HCT116 (cell line): ENCODE data around the gene RAB8B. TPM values are rescaled to one million over a fixed set of nuclear protein-coding genes. Genes with fewer than 3 reads are reported as not detected.
"Not testable (repeated sequence)": the region's sequence is repeated elsewhere in the genome, so short reads cannot be mapped to it uniquely, and the experiment has no call there.

ENCODE experiments used
- ATAC-seq: fragments of 200-7000 bp; cut with Tn5 transposase; 2 replicates; pipeline ENCODE4 v1.9.1; 2020; ENCODE audit warnings: mild to moderate bottlenecking, moderate library complexity
- BruUV-seq: library from RNA; stranded (reverse); fragments of 400-500 nt; replicated peaks from 2 replicates; lab custom pipeline; 2021; lab: Mats Ljungman, UMichigan
- CTCF ChIA-PET: fragments of 300-600 bp; sonication (Branson Sonifier 250); formaldehyde crosslinking; loops from one replicate; lab custom pipeline; 2021; ENCODE audit warnings: antibody characterized with exemption; lab: Charles Lee
- POLR2A ChIA-PET: fragments of 300-600, 350-600 bp; sonication (Branson Sonifier 250); formaldehyde crosslinking; loops from one replicate; lab custom pipeline; 2021; ENCODE audit warnings: antibody characterized with exemption; lab: Charles Lee
- RAD21 ChIA-PET, 2 experiments: fragments of 300-600 bp; sonication (Branson Sonifier 250); formaldehyde crosslinking; loops; one replicate each; lab custom pipeline; 2023; ENCODE audit warnings: low total read pairs in 2 of 2; ENCODE audit not compliant: uncharacterized antibody in 2 of 2, unreplicated experiment in 2 of 2, low non-redundant PET in 1 of 2; lab: Charles Lee
- DNase-seq: peaks from one replicate; pipeline ENCODE4 v3.0.0-alpha.2; 2010; ENCODE audit warnings: low read depth, low spot score
- H2AFZ ChIP-seq: fragments of 200-600 bp; shearing (Covaris generic), sonication (generic); 2 replicates; pipeline ENCODE4 v1.6.1; 2017; ENCODE audit warnings: low read depth, mixed run types, mixed read lengths, antibody characterized with exemption, low read length; ENCODE audit not compliant: poor library complexity, severe bottlenecking
- H3K27ac ChIP-seq: 2 replicates; pipeline ENCODE4 v1.5.1; 2012; ENCODE audit warnings: low read depth, low read length
- H3K27me3 ChIP-seq: fragments of 200-600 bp; sonication (generic); 2 replicates; pipeline ENCODE4 v1.6.1; 2016; ENCODE audit warnings: mixed run types, low read length, mixed read lengths; ENCODE audit not compliant: insufficient read depth
- H3K36me3 ChIP-seq, 2 experiments: fragments of 200-500 bp in 1 of 2; fragments of 200-600 bp in 1 of 2; sonication (Bioruptor generic) in 1 of 2; sonication (generic) in 1 of 2; 2 replicates each; pipeline versions ENCODE4 v1.5.1 to v1.6.1; 2014 to 2016; ENCODE audit warnings: low read length in 2 of 2, inconsistent platforms in 1 of 2, mixed read lengths in 1 of 2, mixed run types in 1 of 2; ENCODE audit not compliant: insufficient read depth in 2 of 2, control insufficient read depth in 1 of 2
- H3K4me1 ChIP-seq, 2 experiments: fragments of 200-600 bp in 1 of 2; sonication (generic) in 1 of 2; 2 replicates each; pipeline versions ENCODE4 v1.5.1 to v1.6.1; 2012 to 2017; ENCODE audit warnings: low read length in 2 of 2, inconsistent platforms in 1 of 2, mild to moderate bottlenecking in 1 of 2, mixed read lengths in 1 of 2, mixed run types in 1 of 2, moderate library complexity in 1 of 2; ENCODE audit not compliant: insufficient read depth in 2 of 2, control insufficient read depth in 1 of 2
- H3K4me2 ChIP-seq: fragments of 200-600 bp; sonication (generic); 2 replicates; pipeline ENCODE4 v1.6.1; 2017; ENCODE audit warnings: mixed run types, low read length, mixed read lengths
- H3K4me3 ChIP-seq, 2 experiments: fragments of 200-600 bp in 1 of 2; sonication (generic) in 1 of 2; replicated peaks in 1 of 2; 2 replicates each; pipeline ENCODE4 v1.5.1; 2011 to 2016; ENCODE audit warnings: low read length in 2 of 2, control low read depth in 1 of 2, low read depth in 1 of 2, mild to moderate bottlenecking in 1 of 2, mixed read lengths in 1 of 2, mixed run types in 1 of 2
- H3K79me2 ChIP-seq: fragments of 200-600 bp; sonication (generic); 2 replicates; pipeline ENCODE4 v1.6.1; 2017; ENCODE audit warnings: mild to moderate bottlenecking, mixed run types, low read length, moderate library complexity, mixed read lengths; ENCODE audit not compliant: insufficient read depth
- H3K9ac ChIP-seq: fragments of 200-600 bp; sonication (generic); 2 replicates; pipeline ENCODE4 v1.6.1; 2016; ENCODE audit warnings: low read length, mixed read lengths
- H3K9me2 ChIP-seq: fragments of 200-600 bp; sonication (generic), shearing (Covaris generic); 2 replicates; pipeline ENCODE4 v1.6.1; 2017; ENCODE audit warnings: mixed run types, mild to moderate bottlenecking, moderate library complexity; ENCODE audit not compliant: insufficient read depth
- H3K9me3 ChIP-seq, 2 experiments: fragments of 200-500 bp in 1 of 2; fragments of 200-600 bp in 1 of 2; sonication (Bioruptor generic) in 1 of 2; sonication (generic) in 1 of 2; 2 replicates each; pipeline ENCODE4 v1.6.1; 2014 to 2017; ENCODE audit warnings: low read length in 2 of 2, mixed read lengths in 2 of 2, inconsistent platforms in 1 of 2, low read depth in 1 of 2, mild to moderate bottlenecking in 1 of 2, mixed run types in 1 of 2, moderate library complexity in 1 of 2; ENCODE audit not compliant: control insufficient read depth in 1 of 2, insufficient read depth in 1 of 2
- H4K20me1 ChIP-seq: fragments of 200-600 bp; sonication (generic), shearing (Covaris generic); 2 replicates; pipeline ENCODE4 v1.6.1; 2017; ENCODE audit warnings: mixed run types, mild to moderate bottlenecking, moderate library complexity; ENCODE audit not compliant: insufficient read depth
- EGR1 ChIP-seq: IDR thresholded peaks from 2 replicates; pipeline ENCODE4 v1.6.1; 2012; ENCODE audit warnings: low read depth
- EZH2 ChIP-seq: fragments of 200-600 bp; sonication (generic); IDR thresholded peaks from 2 replicates; pipeline ENCODE4 v1.6.1; 2017; ENCODE audit warnings: antibody characterized with exemption, mixed run types
- EZH2phosphoT487 ChIP-seq: fragments of 200-600 bp; IDR thresholded peaks from 2 replicates; pipeline ENCODE4 v1.6.1; 2018; ENCODE audit warnings: antibody characterized with exemption, borderline replicate concordance
- FOSL1 ChIP-seq: IDR thresholded peaks from 2 replicates; pipeline ENCODE4 v1.6.1; 2012; ENCODE audit warnings: low read depth
- POLR2AphosphoS5 ChIP-seq: IDR thresholded peaks from 2 replicates; pipeline ENCODE4 v1.6.1; 2011; ENCODE audit warnings: mild to moderate bottlenecking, low read depth, low read length, moderate library complexity
- RAD21 ChIP-seq: IDR thresholded peaks from 2 replicates; pipeline ENCODE4 v1.6.1; 2012; ENCODE audit warnings: low read depth, mild to moderate bottlenecking
- SIN3A ChIP-seq: IDR thresholded peaks from 2 replicates; pipeline ENCODE4 v1.6.1; 2012; ENCODE audit warnings: low read depth
- SP1 ChIP-seq: IDR thresholded peaks from 2 replicates; pipeline ENCODE4 v1.6.1; 2012; ENCODE audit warnings: low read depth
- SRF ChIP-seq: IDR thresholded peaks from 2 replicates; pipeline ENCODE4 v1.6.1; 2012; ENCODE audit warnings: low read depth
- TCF7L2 ChIP-seq: IDR thresholded peaks from 2 replicates; pipeline ENCODE4 v1.7.0; 2011; ENCODE audit warnings: borderline replicate concordance, inconsistent platforms; ENCODE audit not compliant: insufficient read depth, insufficient read length; ENCODE audit errors: extremely low read depth
- ZFX ChIP-seq: fragments of 450-650 bp; IDR thresholded peaks from 2 replicates; pipeline ENCODE4 v1.6.1; 2017
- intact Hi-C: fragments of 100-400 bp; cut with micrococcal nuclease; formaldehyde crosslinking; loops from 2 replicates; pipeline ENCODE4 v1.10.0; 2022
- total RNA-seq: library from RNA; stranded (reverse); gene quantifications from one replicate; pipeline ENCODE4 v1.2.1, GENCODE V29; 2021; ENCODE audit not compliant: unreplicated experiment
- TF ChIP-seq, protein P1 (sequence below): IDR thresholded peaks from 2 replicates; pipeline ENCODE4 v1.6.1; 2012
- TF ChIP-seq, protein P2 (sequence below), 3 experiments: fragments of 200-600 bp in 1 of 3; sonication (generic) in 1 of 3; IDR thresholded peaks in 2 of 3; conservative IDR thresholded peaks in 1 of 3; 2 replicates each; pipeline ENCODE4 v1.5.1; 2012 to 2017; ENCODE audit warnings: low read depth in 2 of 3, low read length in 2 of 3, antibody characterized with exemption in 1 of 3, borderline replicate concordance in 1 of 3, control low read depth in 1 of 3, mild to moderate bottlenecking in 1 of 3, mixed read lengths in 1 of 3, mixed run types in 1 of 3, moderate library complexity in 1 of 3; ENCODE audit not compliant: insufficient read depth in 1 of 3

RAB8B gene
- total RNA-seq, 1 experiment from 2014 or later = 19.4 TPM

DNA sequence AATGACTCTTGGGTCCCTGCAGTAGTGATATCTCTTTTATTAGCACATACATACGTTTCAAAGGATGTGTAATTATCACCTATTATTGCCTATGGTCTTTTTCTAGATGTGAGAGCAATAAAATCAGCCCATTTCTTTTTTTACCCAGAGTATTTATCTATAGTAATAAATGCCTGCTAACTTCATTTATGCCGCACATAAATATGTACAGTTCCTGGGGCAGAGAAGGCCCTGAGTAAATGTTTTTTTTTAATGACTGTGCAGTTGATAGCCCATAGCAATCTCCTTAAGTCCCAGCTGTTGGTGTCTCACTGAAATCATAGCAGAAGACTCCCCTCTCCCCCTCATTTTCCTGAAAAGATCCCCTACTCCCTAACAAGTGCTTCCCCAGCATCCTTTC is 16.7 kb downstream of the RAB8B start (continued):
- TF ChIP-seq EZH2phosphoT487 (no peak), EGR1 (no peak), ZFX (no peak), RAD21 (no peak), EZH2 (no peak)
- TF ChIP-seq, protein P1, sequence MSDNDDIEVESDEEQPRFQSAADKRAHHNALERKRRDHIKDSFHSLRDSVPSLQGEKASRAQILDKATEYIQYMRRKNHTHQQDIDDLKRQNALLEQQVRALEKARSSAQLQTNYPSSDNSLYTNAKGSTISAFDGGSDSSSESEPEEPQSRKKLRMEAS = no peak
- TF ChIP-seq, all 23 proteins: peak for 0

DNA sequence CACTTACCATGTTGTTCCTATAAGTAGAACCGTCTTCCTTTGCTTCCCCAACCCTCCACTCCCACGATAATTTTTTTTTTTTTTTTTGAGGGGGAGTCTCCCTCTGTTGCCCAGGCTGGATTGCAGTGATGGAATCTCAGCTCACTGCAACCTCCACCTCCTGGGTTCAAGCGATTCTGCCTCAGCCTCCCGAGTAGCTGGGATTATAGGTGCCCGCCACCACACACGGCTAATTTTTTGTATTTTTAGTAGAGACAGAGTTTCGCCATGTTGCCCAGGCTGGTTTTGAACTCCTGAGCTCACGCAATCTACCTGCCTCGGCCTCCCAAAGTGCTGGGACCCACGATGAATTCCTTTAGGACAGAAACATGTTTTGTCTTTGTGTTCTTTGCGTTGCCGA is 19.4 kb downstream of the RAB8B start:
- DNase-seq, intact Hi-C loops, H3K9me3 ChIP-seq, CTCF ChIA-PET, H3K9me2 ChIP-seq, H4K20me1 ChIP-seq, H3K4me3 ChIP-seq, H3K4me1 ChIP-seq, RAD21 ChIA-PET, H2AFZ ChIP-seq, BruUV-seq, POLR2A ChIA-PET, H3K27ac ChIP-seq, H3K36me3 ChIP-seq, H3K79me2 ChIP-seq, H3K27me3 ChIP-seq, H3K9ac ChIP-seq, H3K4me2 ChIP-seq, ATAC-seq: not testable (repeated sequence)

DNA sequence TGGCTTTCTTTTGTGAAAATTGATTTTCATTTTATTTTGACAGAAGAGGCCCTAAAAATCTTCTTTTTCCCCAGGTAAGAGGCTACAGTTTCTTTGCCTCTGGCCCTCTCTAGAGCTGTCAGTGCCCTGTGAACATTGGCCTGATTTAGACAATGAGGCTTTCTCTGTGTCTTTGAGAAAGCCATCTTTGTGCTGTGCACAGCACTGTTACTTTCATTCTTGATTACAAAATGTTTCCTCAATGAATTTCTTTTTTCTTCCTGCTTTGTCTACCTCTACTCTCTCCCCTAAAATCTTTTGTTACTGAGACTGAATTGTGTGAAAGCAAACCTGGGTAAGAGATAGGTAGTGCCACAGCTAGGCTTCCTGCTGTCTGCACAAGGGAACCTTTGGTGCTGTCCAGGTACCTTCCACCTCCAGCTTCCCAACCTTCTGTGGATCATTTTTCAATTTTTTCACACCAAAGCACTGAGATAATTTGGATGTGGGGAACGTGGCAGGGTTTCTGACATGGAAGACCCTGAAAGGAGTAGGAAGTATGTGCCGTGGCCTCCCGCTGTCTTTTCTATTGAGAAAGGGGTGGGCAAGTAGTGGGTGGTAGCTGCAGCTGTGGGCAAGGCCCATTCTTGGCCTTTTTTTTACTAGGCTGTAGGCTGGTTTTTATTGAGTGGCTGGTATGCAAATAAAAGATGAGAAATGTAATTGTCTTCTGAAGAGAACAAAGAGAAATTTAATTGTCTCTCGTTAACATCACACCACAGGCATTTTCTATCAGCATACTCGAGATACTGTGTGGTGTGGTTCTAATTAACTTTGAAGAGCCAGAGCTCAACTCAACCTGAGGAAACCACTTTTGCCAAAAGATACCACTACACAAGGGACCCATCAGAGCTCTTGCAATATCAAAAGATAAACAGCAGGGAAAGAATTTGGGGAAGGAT is 21.0 kb downstream of the RAB8B start:
- H3K9ac ChIP-seq = no peak overlapping the region
- no peak overlapping the region for H3K27ac ChIP-seq
- no peaks in the 10 kb centered on the region for H3K79me2 ChIP-seq
- DNase-seq (no peak), ATAC-seq (no peak)
- no peak overlapping the region for H3K4me3 ChIP-seq
- ChIA-PET CTCF (no interaction called here), POLR2A (no interaction called here), RAD21 (no interaction called here)
- intact Hi-C loops = no loop called here
- BruUV-seq = no TSS peak
- no peak overlapping the region for H2AFZ ChIP-seq
- no peak overlapping the region for H3K4me2 ChIP-seq
- H3K4me1 ChIP-seq = no peaks in the 10 kb centered on the region
- no peaks in the 10 kb centered on the region for H3K27me3 ChIP-seq
- H4K20me1 ChIP-seq = no peaks in the 10 kb centered on the region
- no peaks in the 10 kb centered on the region for H3K9me2 ChIP-seq
- no peaks in the 10 kb centered on the region for H3K36me3 ChIP-seq
- no peaks in the 10 kb centered on the region for H3K9me3 ChIP-seq
- TF ChIP-seq ZFX (no peak), SRF (no peak), POLR2AphosphoS5 (no peak), FOSL1 (no peak), EZH2phosphoT487 (no peak), SIN3A (no peak), SP1 (no peak), TCF7L2 (no peak)
- TF ChIP-seq, protein P1 = no peak
- TF ChIP-seq, protein P2, sequence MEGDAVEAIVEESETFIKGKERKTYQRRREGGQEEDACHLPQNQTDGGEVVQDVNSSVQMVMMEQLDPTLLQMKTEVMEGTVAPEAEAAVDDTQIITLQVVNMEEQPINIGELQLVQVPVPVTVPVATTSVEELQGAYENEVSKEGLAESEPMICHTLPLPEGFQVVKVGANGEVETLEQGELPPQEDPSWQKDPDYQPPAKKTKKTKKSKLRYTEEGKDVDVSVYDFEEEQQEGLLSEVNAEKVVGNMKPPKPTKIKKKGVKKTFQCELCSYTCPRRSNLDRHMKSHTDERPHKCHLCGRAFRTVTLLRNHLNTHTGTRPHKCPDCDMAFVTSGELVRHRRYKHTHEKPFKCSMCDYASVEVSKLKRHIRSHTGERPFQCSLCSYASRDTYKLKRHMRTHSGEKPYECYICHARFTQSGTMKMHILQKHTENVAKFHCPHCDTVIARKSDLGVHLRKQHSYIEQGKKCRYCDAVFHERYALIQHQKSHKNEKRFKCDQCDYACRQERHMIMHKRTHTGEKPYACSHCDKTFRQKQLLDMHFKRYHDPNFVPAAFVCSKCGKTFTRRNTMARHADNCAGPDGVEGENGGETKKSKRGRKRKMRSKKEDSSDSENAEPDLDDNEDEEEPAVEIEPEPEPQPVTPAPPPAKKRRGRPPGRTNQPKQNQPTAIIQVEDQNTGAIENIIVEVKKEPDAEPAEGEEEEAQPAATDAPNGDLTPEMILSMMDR (IDR thresholded peaks at IDR 0.05 in 2 of 3, conservative IDR thresholded peaks at IDR 0.05 in 1 of 3; ENCODE audit: borderline replicate concordance in 1 of 3, insufficient read depth in 1 of 3, low read depth in 2 of 3, low read length in 2 of 3) = no peak
